G401 (cell line): ENCODE measurements around the gene NPTN. TPM values are rescaled to one million over a fixed set of nuclear protein-coding genes. Genes with fewer than 3 reads are reported as not detected.

ENCODE experiments used
- DNase-seq: peaks from one replicate; pipeline ENCODE4 v3.0.0-alpha.2; 2015; ENCODE audit warnings: low spot score
- in situ Hi-C: cut with HindIII; loops from 2 replicates; pipeline ENCODE4 v1.10.0; 2016; ENCODE audit warnings: low sequenced_read_pairs, mixed read lengths
- total RNA-seq: library from RNA; depleted of rRNA; stranded (reverse); fragments of >200 nt; shearing (Covaris generic); gene quantifications from 2 replicates; pipeline ENCODE4 v1.2.3, GENCODE V29; 2014

Gene NPTN
- total RNA-seq, 1 experiment from 2014 or later, result 82.0 TPM

DNA sequence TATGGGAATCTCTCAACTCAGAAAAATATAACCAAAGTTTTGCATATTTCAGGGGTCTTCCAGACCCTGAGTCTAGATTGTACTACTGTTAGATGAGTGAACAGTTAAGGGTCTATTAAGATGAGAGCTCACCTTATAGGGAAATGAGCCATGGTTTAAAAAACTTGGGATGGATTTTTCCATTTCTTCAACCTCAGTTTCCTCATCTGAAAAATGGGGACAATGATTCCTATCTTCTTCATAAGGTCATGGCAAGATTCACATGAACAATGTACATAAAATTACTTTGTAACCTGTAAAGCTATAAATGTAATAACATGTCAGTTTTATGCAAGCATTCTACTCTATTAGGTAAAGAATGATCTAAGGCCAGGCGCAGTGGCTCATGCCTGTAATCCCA lies 28.7 kb downstream of the NPTN start:
- DNase-seq, result no peak
- in situ Hi-C loops, result no loop called here

DNA sequence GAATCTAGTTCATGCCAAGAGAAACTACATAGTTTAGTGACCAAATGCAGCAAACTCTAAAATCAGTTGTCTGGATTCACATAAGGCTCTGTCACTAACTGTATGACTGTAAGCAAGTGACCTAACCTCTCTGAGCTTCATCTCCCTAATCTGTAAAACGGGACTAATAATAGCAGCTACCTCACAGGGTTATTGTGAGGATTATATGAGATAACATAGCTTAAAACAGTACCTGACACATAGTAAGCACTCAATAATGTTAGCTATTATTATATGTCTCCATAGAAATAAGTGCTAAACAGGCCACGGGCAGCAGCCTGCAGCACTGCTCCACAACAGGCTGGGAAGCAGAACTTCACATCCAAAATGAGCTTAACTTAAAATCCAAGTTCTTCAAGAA lies 30.2 kb downstream of the NPTN start:
- in situ Hi-C loops, result no loop called here
- DNase-seq, result no peak

DNA sequence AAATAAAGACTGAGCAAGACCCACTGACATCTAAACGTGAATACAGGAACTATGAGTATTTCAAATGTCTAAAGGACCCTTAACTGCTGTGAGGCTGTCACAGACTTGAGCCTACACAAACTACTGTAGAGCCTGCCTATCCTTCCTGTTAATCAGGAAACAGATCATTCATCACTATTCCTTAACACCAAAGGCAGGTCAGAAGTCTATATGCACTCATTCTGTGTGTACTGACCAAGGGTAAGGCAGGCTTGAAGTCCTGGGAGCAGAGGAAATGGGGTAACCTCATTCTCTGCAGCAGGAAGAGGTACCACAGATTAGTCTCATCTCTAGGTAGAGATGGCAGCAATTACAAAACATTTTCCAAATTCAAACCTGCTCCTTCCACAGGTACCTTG lies 30.7 kb downstream of the NPTN start:
- DNase-seq, result no peak
- in situ Hi-C loops, result no loop called here

DNA sequence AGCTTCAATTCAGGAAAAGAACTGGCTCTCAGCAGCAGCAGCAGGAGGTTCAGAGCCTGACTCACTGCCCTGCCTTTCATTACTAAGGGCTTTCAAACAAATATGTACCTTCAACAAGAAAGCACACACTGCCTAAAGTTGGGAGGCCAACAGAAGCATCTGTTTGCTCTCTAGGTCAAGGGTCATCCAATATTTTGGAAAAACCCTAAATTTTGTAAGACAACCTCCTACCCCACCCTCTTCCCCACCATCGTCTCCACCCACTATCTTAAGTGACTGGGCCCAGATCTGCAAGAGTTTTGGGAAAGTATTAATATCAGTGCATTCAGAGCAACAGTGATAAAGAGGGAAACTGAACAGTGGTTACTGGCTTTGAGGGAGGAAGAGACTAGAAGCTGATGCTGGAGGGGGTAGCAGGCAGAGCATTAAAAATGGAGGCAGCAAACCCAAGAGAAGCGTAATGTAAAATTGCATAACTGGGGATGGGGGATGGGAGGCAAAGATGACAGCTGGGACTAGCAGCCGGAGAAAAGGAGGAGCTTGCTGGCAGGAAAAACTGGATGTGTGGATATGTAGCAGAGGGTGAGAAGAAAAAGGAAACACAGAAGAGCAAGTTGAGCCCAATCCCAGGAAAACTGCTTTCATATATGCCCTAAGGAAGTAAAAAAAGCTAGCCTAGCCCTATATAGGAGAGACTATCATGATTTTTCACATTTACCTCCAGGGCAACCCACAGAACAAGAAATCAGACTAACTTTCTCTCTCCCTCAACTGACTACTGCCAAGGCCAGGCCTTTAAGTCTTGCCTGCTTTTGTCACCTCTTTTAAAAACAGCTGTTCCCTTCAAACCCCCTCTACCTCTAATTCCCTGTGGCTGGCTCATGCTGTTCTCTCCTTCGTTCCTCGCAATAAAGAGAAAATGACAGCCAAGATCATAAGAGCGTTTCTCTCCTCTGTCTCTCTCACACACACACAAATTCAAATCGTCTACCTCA lies 31.4 kb downstream of the NPTN start:
- in situ Hi-C loops, result no loop called here

DNA sequence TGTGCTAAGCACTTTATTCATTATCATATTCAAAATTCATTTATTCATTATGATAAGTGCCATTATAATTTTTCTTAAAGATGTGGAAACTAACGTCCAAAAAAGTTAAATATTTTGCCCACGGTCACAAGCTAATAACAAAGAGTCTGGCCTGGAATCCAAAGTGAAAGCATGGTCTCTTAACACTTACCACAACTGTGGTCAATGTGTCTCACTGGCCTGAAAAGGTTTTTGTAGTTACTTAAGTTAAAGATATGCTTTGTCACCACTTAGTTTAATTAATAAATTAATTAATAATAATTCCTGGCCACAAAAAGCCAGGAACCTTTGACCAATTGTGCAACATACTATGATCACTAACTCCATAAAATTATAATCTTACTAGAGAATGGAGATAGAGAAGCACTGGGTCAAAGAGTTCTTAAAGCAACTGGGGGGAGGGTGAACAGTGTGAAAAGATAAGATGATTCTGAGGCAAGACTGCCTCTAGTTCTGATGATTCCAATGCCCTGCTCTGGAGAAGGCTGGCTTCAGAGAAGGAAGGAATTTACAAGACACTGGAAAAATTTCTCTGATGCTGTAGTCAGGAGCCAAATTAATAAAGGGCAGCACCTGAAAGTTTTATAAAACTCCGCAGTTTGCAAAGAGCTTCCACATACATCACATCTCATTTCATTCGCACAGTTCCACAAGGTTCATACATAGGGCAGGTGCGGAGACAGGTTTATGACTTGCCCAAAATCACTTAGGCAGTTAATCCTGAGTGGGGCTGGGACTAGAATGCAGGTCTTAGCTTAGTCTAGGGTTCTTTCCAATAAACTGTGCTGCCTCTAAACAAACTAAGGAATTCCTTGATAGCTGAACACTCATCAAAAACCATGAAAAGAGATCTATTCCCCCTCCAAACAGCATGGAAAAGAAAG lies 32.5 kb downstream of the NPTN start:
- DNase-seq, result no peak
- in situ Hi-C loops, result no loop called here

More for the DNA sequence above, 31.4 kb downstream of the NPTN start:
- DNase-seq, result peak; percentile 86

DNA sequence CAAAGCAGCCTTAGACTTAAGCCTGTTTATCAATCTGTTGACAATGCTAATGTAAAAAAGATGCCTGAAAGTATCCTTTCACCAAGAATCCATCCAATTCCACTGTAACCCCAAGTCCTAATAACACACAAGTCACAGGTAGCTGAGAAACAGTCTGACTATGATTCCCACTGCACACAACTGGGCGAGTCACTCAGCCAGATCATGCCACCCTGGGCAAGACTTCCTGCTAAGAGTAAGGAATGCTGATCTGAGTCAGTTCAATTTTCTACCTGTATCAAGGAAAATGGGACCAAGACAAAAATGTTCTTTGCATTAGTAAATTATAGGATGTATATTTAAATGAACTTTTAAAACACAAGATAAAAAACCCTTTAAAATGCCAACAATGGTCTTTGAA lies 33.3 kb downstream of the NPTN start:
- DNase-seq, result no peak
- in situ Hi-C loops, result no loop called here

DNA sequence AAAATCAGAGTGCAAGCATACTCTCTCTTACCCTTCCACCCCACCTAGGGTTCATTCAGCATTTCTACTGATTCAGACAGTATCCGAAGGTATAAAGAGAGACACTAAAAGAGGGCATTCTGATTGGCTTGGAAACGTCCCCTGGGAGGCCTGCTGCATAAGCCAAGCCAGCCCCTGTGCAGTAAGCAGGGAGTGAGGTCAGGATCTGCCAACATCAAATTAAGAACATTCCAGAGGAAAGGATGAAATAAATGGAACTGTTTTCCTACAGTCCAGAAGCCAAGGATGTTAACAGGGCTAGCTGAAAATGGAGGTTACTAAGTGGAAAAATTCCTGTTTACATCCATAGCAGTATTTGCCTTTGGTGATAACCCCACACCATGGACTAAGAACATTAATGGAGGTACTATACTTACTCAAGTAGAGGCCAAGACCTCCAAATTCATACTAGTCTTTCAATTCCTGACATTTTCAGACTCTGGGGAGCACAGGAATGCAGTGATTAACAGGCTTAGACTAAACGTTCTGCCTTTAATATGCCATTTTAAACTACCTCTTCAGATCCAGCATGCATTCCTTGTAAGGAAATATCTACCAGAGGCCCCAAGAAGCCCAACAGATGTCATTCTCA lies 34.5 kb downstream of the NPTN start:
- in situ Hi-C loops, result no loop called here
- no peak for DNase-seq

GRCh38 chr15:73597036-73597638 lies 36.1 kb downstream of the NPTN start:
- DNase-seq, result no peak
- in situ Hi-C loops, result no loop called here

DNA sequence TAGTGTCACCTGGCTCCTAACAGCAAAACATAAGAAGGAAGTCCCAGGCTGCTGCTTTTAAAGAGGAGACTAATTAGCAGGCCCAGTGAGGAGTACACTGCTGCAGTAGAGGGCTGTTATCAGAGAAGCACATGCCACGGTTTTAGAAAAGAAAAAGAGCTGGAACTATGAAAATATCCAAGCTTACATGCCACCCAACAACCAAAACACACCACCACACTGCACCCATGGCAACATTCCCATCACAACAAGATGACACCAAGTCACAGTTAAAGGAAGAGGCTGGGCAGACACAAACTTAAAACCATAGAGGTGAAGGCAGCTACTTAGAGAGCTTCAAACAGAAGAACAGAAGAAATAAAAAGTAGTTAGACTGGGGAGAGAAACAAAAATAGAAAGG lies 37.0 kb downstream of the NPTN start:
- DNase-seq, result no peak
- in situ Hi-C loops, result no loop called here

DNA sequence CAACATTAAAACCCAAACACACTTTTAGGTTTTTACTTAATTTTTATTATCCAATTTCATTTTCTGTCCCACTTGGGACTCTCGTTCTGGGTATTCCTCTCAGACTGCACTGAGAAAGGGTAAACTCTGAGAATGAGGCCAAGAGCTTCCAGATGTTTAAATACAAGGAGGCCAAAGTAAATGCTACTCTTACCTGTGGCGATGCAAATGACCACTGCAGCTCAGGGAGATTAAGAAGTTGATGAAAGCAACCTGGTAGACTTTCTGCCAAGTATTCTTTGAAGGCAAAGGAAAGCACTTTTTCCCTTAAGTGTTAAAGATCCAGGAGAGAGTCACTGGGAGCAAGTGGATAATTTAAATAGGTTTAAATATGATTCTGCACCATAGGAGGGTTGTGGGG lies 39.1 kb downstream of the NPTN start:
- in situ Hi-C loops, result no loop called here
- no peak for DNase-seq

DNA sequence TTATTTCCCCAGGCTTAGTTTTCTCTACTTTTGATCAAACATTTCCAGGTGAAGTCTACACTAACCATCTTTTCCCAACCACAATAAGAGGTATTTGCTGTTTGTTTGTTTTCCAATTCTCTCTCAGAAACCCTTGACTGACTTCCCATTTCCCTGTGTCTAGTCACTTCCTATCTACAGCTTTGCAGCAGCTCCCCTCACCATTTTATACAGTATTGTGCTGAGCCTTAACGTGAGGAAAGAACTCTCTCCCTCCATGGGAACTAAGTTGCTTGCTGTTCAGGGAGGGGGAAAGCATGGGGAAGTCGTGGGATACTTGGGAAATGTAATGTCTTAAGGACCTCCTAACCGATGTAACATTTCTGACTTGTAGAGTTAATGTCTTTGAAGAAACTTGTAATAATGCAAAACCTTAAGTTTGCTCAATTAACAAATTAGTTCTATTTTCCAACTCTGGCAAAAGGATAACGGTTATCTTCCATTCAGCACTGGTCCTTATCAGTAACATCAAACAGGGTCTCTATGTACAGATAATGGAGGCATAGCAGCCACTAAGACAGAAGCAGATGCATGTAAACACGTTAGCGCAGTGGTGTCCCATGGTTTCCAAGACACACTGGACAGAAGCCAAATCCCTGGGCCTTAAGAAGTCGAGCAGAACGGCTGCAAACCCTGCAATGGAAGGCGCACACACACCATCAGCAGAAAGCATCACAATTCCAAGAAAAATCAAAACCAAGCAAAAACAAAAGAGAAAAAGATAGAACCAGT lies 39.7 kb downstream of the NPTN start:
- DNase-seq, result peak; percentile 82
- in situ Hi-C loops, result no loop called here

- no peak for DNase-seq
- in situ Hi-C loops, result no loop called here
Observed at GRCh38 chr15:73590263-73590662, 42.9 kb downstream of the NPTN start.

GRCh38 chr15:73589766-73590165 lies 43.4 kb downstream of the NPTN start:
- in situ Hi-C loops, result no loop called here

DNA sequence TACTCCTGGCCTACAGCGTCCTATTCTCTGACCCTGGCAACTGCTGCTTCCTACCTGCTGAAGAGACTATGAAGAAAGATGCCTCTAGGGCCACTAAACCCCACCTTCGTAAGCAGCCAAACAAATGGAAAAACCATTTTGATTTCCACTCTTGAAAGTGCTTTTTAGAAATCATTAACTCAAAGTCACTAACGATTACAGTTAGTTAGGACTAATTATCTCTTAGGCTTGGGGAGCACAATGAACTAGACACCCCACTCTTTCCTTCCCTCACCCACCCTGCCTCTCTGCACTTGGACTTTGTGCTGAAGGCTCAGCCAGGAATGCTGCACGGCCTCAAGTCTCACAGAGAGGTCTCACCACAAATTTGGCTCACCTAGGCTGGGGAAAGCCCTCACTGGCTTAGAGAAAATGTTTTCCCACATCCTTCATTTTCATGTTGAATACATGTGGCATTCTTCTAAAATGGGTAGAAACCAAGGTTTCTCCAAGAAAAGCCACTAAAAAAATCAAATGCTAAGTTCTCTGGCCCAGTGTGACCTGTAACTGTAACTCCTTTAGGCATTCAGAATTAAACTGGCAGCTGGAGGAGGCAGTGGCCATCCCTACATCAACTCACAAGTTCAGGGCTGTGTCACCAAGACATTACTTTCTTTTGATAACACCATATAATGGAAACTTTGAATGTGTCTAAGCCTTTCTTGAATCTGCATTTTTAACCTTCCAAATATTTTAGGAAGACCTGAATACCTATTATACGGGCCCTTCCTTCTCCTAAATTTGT lies 47.1 kb downstream of the NPTN start:
- DNase-seq, result no peak
- in situ Hi-C loops, result no loop called here

More at GRCh38 chr15:73589766-73590165, 43.4 kb downstream of the NPTN start:
- no peak for DNase-seq

GRCh38 chr15:73584699-73585420 lies 48.3 kb downstream of the NPTN start:
- peak; percentile 34 for DNase-seq
- in situ Hi-C loops, result no loop called here

GRCh38 chr15:73583544-73583943 lies 49.6 kb downstream of the NPTN start:
- DNase-seq, result no peak
- in situ Hi-C loops, result no loop called here

DNA sequence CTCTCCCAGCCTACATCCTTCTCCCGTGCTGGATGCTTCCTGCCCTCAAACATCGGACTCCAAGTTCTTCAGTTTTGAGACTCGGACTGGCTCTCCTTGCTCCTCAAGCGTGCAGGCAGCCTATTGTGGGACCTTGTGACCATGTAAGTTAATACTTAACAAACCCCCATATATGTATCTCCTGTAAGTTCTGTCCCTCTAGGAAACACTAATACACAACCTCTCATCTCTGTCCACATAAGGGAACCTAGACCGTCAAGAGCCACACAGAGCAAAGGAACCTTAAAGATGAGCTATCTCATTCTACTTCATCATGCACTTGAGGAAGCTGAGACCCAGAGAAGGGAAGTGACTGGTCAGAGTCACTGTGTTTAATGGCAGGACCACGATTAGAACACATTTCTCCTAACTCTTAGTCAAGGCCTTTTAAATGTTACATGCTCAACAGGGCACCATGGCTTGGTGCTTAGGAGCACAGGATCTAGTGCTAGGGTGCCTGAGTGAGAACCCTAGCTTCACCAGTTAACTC lies 50.3 kb downstream of the NPTN start:
- no peak for DNase-seq
- in situ Hi-C loops, result no loop called here
